GM19372 (cell line): Measurements from ENCODE around the gene SPCS2.
"Not testable (repeated sequence)": the region's sequence is repeated elsewhere in the genome, so short reads cannot be mapped to it uniquely, and the experiment has no call there.

Experiments used
- ATAC-seq: cut with Tn5 transposase; IDR thresholded peaks from one replicate; pipeline ENCODE4 v1.9.1; 2021; ENCODE audit warnings: mild to moderate bottlenecking, low read depth, moderate library complexity; ENCODE audit not compliant: unreplicated experiment

The SPCS2 gene

GRCh38 chr11:74992852-74993251 lies 43.8 kb downstream of the SPCS2 start:
- no peak for ATAC-seq

DNA sequence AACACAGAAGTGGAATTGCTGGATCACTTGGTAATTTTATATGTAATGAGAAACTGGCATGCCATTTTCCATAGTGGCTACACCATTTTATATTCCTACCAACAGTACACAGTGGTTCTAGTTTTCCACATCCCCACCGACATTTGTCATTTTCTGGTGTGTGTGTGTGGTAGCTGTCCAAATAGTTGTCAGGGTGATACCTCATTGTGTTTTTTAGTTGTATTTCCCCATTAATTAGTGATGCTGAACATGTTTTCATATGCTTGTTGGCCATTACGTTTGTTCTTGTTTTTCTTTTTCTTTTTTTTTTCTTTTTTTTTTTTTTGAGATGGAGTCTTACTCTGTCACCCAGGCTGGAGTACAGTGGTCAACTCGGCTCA lies 51.9 kb downstream of the SPCS2 start:
- no peak for ATAC-seq

DNA sequence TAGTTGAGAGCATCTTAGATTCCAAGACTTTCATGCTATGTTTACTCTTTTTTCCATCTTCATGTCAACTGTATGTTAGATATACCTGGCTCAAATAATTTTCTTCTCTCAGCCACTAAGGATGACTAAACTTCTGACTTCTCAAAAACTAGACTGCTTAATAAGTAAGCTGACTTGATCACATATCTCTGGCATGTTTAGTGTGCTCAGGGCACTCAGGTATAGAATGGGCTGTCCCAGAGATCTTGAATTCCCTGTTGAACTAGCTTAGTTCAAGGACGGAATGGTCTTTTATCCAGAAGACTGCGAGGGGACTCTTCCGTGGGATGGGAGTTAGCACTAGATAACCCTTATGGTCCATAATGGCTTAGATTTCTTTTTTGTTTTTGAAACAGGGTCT lies 52.6 kb downstream of the SPCS2 start:
- no peak for ATAC-seq

DNA sequence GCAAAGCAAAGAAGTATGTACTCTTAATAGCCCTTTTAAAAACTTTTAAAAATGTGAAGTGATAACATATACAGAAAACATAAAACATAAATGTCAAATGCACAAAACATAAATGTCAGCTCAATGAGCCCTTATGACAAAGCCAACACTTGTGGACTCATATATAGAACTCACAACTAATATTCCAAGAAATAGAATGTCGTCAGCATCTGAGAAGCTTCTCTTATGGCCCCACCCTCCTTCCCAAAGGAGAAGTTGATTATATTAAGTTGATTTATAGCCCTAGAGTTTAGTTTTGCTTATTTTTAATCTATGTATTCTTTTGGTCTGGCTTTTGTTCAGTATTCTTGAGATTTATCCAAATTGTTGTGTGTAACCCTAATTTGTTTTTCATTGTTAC lies 53.5 kb downstream of the SPCS2 start:
- ATAC-seq: no peak

DNA sequence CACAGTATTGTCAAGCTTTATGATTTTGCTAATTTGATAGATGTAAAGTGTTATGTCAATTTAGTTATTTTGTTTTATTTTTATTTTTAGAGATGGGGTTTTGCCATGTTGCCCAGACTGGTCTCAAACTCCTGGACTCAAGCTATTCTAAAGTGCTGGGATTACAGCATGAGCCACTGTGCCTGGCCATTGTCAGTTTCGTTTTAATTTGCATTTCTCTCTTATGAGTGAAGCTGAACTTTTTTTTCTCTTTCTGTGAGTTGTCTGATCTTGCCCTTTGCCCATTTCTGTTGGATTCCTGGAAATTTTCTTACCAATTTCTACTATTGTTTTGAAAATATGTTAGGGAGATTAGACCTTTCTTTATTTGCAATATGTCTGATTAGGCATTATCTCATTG lies 55.1 kb downstream of the SPCS2 start:
- no peak for ATAC-seq

GRCh38 chr11:75011357-75011756 lies 62.3 kb downstream of the SPCS2 start:
- ATAC-seq: no peak

DNA sequence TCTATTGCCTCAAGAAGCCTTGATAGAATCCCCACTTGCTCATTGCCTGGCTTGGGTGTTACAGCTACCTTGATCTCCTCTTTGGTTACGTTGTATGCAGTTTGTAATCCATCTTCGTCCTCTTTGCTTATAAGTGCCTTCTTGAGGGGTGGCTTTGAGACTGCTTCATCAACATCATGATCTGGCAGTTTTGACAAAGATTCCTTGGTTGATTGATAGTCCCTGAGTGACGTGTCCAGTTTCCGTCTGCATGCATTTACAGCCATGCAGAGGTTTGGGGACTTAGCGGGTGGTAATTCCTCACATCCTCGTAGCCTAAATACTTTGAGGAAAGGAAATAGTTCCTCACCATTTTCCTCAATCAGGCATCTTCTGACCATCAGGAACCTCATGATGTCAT lies 62.8 kb downstream of the SPCS2 start:
- no peak for ATAC-seq

- no peak for ATAC-seq
Measured at GRCh38 chr11:75013051-75013450, 64.0 kb downstream of the SPCS2 start.

DNA sequence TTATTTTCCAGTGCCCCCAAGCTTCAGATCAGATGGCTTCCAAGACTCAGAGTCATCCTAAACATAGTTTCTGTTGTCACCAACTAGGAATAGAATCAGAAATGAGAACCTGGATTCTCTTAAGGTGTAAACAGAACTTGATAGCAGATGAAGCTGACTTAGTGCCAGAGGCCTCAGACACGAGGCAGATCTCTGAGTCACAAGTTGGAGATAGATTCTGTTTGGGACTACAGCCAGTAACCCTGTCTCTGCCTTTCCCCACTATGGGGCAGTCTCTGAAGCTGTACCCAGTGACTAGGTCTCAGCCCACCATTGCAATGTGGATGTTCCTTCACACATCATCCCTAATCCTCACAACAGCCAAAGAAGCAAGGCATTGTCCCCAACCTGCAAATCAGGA lies 65.1 kb downstream of the SPCS2 start:
- no peak for ATAC-seq

- ATAC-seq: not testable (repeated sequence)
Measured at GRCh38 chr11:75019200-75019599, 70.1 kb downstream of the SPCS2 start.

DNA sequence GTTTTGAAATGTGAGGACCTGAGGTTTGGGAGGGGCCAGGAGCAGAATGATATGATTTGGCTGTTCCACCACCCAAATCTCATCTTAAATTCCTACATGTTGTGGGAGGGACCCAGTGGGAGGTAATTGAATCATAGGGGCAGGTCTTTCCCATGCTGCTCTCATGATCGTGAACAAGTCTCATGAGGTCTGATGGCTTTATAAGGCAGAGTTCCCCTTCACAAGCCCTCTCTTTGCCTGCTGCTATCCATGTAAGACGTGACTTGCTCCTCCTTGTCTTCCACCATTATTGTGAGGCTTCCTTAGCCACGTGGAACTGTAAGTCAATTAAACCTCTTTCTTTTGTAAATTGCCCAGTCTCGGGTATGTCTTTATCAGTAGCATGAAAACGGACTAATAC lies 71.3 kb downstream of the SPCS2 start:
- not testable (repeated sequence) for ATAC-seq

- peak; percentile 38 for ATAC-seq
Measured at GRCh38 chr11:75022296-75022695, 73.2 kb downstream of the SPCS2 start.

- peak; percentile 88 for ATAC-seq
Measured at GRCh38 chr11:75022759-75023396, 73.8 kb downstream of the SPCS2 start.

DNA sequence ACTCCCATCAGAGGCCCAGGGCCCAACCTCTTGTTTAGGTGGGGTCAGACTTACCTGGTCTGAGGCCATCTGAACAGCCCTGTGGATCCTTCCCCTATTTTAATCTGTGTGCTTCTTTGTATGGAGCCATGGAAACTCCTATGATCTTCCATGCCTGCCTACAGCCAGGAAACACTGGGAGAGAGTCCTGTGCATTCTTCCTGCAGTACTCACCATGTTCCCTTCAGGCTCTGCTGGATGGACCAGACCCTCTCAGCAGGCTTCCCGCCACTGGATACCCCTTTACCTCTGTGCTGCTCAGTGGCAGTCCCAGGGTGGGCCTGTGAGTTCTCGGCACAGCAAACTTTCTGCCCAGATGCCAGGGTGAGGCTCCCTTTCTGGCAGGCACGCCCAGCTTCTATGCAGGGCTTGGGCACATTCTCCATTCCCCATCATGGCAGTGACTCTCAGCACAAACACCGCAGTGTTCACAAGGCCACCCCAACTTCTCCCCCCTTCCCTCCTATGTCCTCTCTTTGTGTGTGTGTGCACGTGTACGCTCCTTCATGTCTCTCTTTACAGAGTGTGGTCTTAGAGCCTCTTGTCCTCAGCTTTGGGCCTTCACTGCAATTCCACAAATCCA lies 74.5 kb downstream of the SPCS2 start:
- ATAC-seq: no peak

DNA sequence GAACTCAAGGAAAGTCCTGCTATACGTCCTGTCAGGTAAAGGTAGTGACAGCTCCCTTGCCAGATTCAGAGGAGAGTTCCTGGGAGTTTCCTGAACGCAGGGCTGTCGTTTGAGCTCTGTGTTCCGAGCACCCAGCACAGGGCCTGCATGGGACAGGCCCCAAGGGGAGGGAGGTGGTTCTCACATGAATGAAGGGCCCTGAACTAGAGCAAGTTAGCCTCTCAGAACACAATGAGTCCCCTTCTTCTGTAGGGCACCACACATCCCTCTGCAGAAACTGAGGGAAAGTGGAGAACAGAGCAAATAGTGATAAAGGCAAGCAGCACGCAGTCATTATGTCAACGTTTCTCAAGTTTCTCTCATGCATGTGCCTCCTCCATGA lies 75.0 kb downstream of the SPCS2 start:
- no peak for ATAC-seq

DNA sequence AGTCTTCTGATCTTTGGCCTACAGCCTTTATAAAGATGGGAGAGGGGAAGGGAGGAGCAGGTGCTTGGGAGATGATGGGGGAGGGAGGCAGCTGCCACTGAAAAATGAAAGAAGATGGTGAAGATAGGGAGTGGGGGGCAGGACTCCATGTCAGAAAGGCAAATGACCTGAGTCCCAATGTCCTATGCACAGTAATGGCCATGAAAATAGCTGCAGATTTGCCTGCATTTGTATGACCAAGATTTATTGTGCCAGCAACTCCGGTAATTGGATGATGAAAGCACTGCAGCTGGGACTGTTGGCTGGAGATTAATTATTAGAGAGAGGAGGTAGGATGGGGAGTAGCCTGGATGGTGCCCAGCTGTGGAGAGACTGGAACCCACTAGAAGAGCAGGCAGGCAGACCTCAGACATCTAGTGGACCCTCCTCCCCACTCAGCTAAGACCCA lies 75.7 kb downstream of the SPCS2 start:
- ATAC-seq: no peak

DNA sequence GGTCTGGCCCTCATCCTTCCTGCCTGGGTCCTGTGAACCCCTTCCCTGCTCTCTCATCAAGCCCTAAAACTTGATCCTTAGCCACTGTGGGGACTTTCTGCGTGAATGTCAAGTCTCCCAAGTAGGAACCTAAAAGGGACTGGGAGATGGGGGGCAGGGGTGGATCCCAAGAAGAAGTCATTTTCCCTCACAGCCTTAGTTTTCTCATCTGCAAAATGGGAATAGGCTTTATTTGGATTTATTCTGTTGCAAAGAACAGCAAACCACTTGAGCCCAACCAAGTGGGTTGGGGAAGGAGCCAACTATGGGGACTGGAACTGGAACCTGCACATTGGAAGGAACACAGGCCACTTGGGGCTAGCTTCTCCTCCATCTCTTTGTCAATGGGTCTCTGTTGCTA lies 76.5 kb downstream of the SPCS2 start:
- ATAC-seq: no peak

GRCh38 chr11:75028321-75028720 lies 79.3 kb downstream of the SPCS2 start:
- ATAC-seq: no peak
